VCaP (cell line): ENCODE results near the gene INHBC.

Source experiments
- H3K27ac ChIP-seq: fragments of 450-650 bp; 2 replicates; pipeline ENCODE4 v1.5.1; 2017
- TF ChIP-seq, protein P1 (sequence below): fragments of 450-650 bp; conservative IDR thresholded peaks from 2 replicates; pipeline ENCODE4 v1.5.1; 2017; ENCODE audit warnings: mild to moderate bottlenecking, moderate library complexity

Gene INHBC

DNA sequence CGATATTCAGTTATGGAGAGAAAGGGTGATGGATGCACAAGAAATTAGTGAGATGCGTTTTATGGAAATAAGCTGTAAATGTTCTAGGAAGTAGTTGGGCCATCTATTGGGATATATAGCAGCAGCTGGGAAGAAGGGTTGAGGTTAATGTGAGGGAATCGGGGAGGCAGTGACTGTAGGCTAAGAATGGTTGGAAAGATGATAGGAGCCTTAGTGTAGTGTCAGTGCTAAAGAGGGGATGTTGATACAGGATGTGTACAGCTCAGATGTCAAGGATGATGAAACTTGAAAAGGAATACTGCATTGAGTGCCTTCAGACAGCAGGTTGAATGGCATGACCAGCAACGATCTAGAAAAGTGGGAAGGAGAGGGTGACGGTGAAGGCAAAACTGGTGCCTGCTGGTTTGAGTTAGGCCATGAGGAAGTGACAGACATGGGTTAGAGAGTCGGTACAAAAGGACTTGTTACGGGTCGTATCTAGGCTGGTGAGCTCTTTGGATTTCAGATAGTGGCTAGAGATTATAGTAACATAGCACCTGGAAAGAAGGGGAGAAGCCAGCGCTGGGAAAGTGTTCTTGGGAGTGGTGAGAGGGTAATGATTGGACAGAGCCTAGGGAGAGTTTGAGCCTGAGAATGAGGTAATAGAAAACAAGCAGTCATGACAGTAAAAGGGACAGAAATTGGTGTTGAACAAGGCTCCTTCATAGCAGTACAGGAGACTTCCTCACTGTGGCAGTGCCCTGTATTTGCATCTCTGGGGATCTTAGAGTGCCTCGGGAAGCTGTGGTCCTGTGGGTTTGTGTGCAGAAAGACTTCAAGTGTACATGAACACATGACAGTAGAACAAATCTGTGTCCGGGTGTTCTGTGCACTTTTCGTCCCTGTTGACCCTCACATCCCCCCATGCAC is 62.9 kb downstream of the INHBC start:
- TF ChIP-seq, protein P1, sequence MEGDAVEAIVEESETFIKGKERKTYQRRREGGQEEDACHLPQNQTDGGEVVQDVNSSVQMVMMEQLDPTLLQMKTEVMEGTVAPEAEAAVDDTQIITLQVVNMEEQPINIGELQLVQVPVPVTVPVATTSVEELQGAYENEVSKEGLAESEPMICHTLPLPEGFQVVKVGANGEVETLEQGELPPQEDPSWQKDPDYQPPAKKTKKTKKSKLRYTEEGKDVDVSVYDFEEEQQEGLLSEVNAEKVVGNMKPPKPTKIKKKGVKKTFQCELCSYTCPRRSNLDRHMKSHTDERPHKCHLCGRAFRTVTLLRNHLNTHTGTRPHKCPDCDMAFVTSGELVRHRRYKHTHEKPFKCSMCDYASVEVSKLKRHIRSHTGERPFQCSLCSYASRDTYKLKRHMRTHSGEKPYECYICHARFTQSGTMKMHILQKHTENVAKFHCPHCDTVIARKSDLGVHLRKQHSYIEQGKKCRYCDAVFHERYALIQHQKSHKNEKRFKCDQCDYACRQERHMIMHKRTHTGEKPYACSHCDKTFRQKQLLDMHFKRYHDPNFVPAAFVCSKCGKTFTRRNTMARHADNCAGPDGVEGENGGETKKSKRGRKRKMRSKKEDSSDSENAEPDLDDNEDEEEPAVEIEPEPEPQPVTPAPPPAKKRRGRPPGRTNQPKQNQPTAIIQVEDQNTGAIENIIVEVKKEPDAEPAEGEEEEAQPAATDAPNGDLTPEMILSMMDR: no peak

DNA sequence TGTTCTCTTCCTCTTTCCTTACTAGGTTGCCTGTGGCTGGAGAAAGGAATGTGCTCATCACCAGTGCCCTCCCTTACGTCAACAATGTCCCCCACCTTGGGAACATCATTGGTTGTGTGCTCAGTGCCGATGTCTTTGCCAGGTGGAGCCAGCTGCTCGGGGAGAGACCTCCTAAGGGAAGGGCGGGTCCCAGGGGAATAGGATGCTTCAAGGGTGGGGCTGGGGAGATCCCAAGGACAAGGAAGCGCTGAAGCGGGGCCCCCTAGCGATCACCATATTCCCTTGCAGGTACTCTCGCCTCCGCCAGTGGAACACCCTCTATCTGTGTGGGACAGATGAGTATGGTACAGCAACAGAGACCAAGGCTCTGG is 63.5 kb downstream of the INHBC start:
- TF ChIP-seq, protein P1: no peak
- H3K27ac ChIP-seq: no peak overlapping the region

More for the DNA sequence above, 62.9 kb downstream of the INHBC start:
- no peak overlapping the region for H3K27ac ChIP-seq

DNA sequence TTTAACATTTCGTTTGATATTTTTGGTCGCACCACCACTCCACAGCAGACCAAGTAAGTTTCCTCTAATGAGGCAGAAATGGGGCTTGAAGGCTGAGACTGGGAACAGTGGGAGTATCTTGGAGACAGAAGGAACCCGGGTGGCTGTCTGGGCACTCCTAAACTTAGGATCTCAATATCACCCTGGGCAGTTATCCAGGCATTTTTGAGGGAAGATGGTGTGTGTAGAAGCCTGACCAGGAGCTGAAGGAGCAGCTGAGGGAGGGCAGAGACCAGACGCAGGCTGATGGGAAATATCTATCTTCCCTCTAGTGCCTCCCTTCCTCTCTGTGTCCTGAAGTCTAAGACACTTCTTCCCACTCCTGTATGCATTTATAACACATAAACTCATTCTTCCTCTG is 64.0 kb downstream of the INHBC start:
- TF ChIP-seq, protein P1: no peak
- H3K27ac ChIP-seq: no peak overlapping the region

DNA sequence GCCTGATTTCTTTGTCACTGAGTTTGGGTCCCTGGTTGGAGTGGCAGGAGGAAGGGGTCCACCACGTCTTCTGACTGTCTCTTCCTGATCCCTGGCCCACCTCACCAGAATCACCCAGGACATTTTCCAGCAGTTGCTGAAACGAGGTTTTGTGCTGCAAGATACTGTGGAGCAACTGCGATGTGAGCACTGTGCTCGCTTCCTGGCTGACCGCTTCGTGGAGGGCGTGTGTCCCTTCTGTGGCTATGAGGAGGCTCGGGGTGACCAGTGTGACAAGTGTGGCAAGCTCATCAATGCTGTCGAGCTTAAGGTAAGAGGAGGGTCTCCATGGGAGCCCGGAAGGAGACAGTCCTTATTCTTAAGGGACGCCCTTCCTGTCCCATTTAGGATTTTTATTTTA is 65.6 kb downstream of the INHBC start:
- no peak overlapping the region for H3K27ac ChIP-seq
- TF ChIP-seq, protein P1: no peak
